ENCODE data around the gene IGIP.

Gene IGIP

DNA sequence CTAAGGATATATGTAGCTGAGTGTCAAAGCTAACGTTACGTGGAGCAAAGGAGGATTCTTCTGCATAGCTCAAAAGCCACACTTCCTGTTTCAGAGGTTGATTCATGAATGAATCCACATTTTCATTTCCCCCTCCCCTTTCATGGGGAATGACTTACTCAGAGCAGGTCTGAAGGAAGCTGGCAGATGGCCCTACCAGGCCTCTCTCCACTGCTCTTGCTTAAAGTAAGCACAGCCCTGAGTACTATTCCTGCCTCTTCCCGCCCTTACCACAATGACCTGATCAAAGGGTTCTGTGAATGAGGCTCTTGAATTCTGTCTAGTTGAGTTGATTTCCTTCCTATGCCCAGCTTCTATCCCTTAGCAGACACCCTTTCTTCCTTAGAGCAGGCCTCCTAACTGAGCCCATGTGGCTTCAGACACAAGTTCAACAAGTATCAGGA lies 6.3 kb downstream of the IGIP start:
- CTCF ChIA-PET = interaction anchor here (0.7 to 6.5 kb wide), 11 partner anchors 8 to 357 kb away, joined by 3 to 114 read pairs (median 4); no protein-coding TSS in a partner anchor
- POLR2A ChIA-PET = no interaction called here
- no peak for DNase-seq (ENCODE audit: extremely low spot score)
- TF ChIP-seq, protein P1, sequence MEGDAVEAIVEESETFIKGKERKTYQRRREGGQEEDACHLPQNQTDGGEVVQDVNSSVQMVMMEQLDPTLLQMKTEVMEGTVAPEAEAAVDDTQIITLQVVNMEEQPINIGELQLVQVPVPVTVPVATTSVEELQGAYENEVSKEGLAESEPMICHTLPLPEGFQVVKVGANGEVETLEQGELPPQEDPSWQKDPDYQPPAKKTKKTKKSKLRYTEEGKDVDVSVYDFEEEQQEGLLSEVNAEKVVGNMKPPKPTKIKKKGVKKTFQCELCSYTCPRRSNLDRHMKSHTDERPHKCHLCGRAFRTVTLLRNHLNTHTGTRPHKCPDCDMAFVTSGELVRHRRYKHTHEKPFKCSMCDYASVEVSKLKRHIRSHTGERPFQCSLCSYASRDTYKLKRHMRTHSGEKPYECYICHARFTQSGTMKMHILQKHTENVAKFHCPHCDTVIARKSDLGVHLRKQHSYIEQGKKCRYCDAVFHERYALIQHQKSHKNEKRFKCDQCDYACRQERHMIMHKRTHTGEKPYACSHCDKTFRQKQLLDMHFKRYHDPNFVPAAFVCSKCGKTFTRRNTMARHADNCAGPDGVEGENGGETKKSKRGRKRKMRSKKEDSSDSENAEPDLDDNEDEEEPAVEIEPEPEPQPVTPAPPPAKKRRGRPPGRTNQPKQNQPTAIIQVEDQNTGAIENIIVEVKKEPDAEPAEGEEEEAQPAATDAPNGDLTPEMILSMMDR (IDR thresholded peaks at IDR 0.05; ENCODE audit: control extremely low read depth, extremely low read depth, low read depth, missing control alignments) = no peak

DNA sequence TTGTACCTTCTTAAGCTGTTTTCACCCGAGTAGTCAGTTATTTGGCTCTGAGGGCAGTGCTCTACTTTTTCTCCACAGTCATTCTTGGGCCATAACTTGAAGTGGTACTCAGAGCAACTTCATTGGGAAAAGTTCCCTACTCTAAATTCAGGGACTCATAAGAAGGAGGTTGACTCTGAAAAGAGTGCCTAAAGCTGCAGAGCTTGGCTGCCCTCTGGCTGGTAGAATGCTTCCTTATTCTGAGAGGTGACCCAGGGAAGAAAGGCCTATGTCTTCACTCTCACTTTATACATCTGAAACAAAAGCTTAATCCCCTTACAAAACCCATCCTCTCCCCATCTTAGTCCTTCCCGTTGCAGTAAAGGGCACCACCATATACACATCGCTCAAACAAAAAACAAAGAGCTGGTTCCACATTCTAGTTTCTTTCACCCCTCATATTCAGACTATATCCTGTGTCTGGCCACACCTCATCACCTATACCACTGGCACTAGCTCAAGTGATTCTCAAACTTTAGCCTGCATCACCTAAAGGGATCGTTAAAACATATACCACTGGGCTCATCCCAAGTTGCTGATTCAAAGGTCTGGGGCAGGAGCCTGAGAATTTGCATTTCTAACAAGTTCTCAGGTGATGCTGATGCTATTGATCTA lies 7.9 kb downstream of the IGIP start:
- DNase-seq (ENCODE audit: extremely low spot score) = no peak
- CTCF ChIA-PET = interaction anchor here (0.8 to 6.5 kb wide), 11 partner anchors 10 to 358 kb away, joined by 3 to 114 read pairs (median 4); partner anchors contain the start of gene HBEGF
- POLR2A ChIA-PET = no interaction called here
- TF ChIP-seq, protein P1 (IDR thresholded peaks at IDR 0.05; ENCODE audit: control extremely low read depth, extremely low read depth, low read depth, missing control alignments) = no peak

DNA sequence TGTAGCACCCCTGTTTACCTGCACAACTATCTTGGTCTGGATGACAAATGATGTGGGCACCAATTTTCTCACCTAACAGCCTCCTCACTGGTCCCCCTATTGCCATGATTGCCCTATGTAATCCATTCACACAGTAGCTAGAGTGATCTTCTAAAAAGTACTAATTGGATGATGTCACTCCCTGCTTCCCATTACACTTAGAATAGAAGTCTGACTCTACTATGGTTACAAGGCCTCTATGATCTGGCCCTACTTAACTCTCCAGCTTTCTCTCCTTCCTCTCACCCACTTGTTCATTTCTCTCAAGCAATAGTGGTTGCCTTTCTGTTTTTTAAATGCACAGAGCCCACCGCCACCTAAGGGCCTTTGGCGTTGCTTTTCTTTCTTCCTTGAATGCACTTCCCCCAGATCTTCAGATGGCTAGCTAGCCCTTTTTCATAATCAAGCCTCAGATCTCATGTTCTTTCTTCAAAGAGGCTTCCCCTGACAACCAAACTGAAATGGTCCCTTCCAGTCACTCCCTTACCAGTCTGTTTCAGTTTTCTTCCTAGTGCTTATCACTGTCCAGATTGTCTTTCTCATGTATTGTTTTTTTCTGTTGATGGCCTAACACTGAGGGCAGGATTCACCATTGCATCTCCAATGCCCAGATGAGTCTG lies 8.7 kb downstream of the IGIP start:
- DNase-seq (ENCODE audit: extremely low spot score) = no peak
- TF ChIP-seq, protein P1 (IDR thresholded peaks at IDR 0.05; ENCODE audit: control extremely low read depth, extremely low read depth, low read depth, missing control alignments) = no peak
- POLR2A ChIA-PET = no interaction called here
- CTCF ChIA-PET = interaction anchor here (0.8 to 6.5 kb wide), 10 partner anchors 10 to 347 kb away, joined by 3 to 114 read pairs (median 4); no protein-coding TSS in a partner anchor

- ChIA-PET POLR2A (interaction anchor here (0.6 kb wide), 1 partner anchor 14 kb away, joined by 7 read pairs; no protein-coding TSS in a partner anchor), CTCF (interaction anchor here (0.7 to 6.5 kb wide), 6 partner anchors 10 to 348 kb away, joined by 3 to 114 read pairs (median 4); no protein-coding TSS in a partner anchor)
- TF ChIP-seq, protein P1 (IDR thresholded peaks at IDR 0.05; ENCODE audit: control extremely low read depth, extremely low read depth, low read depth, missing control alignments) = no peak
- DNase-seq (ENCODE audit: extremely low spot score) = no peak
Observed at GRCh38 chr5:140135127-140135526, 9.4 kb downstream of the IGIP start.

- CTCF ChIA-PET = interaction anchor here (1.2 to 6.5 kb wide), 9 partner anchors 8 to 371 kb away, joined by 3 to 114 read pairs (median 6); no protein-coding TSS in a partner anchor
- DNase-seq (ENCODE audit: extremely low spot score) = no peak
- TF ChIP-seq, protein P1 (IDR thresholded peaks at IDR 0.05; ENCODE audit: control extremely low read depth, extremely low read depth, low read depth, missing control alignments) = no peak
- POLR2A ChIA-PET = no interaction called here
Observed at GRCh38 chr5:140136624-140137023, 10.9 kb downstream of the IGIP start.

- POLR2A ChIA-PET = no interaction called here
- CTCF ChIA-PET = interaction anchor here (0.8 to 1.6 kb wide), 6 partner anchors 16 to 171 kb away, joined by 3 to 4 read pairs (median 3); no protein-coding TSS in a partner anchor
- no peak for DNase-seq (ENCODE audit: extremely low spot score)
- TF ChIP-seq, protein P1 (IDR thresholded peaks at IDR 0.05; ENCODE audit: control extremely low read depth, extremely low read depth, low read depth, missing control alignments) = no peak
Observed at GRCh38 chr5:140140435-140140834, 14.7 kb downstream of the IGIP start.

Data from GM10248 (cell line).